Measurements from ENCODE around the gene SPOCK1.

The SPOCK1 gene

DNA sequence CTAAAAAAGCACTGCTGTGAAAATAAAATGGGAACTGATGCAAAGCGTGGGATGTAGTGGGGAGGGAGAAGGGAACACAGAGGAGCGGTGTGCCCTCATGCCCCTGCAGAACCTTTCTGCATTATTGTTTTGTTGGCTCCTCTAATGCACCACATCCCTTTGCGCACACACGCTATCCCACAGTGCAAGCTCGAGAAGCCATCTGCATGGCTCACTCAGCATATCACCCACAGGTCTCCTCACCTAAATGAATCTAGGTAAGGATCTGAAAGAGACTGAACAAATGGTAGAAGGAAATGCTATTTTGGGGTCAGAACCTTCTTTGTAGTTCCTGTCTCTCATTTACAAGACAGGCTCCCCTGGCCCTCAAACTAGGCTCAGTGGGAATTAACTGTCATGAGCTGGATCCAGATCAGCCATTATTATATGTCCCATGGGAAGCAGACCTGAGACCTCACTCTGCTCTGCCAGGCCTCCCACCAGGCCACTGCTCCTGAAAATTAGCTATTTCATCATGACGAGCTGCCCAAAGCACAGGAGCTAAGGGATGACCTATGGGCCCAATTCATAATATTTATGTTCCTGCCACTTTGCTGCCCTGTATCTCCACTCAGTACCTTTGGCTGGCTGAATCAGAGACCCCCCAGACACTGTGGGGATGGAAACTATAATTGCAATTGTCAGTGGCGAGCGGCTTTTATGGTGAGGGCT, 169.4 kb downstream of the SPOCK1 start:
- no peak for DNase-seq (ENCODE audit: low spot score)

DNA sequence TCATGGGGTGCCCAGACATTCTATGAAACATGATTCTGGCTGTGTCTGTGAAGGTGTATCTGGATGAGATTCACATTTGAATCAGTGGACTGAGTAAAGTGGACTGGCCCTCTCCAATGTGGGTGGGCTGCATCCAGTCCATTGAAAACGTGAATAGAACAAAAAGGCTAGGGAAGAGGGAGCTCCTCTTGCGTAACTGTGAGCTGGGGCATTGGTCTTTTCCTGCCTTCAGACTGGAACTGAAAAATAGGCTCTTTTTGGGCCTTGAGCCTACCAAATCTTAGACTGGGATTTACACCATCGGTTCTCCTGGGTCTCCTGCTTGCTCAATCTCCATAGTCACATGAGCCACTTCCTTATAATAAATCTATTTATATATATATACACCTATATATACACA, 170.1 kb downstream of the SPOCK1 start:
- no peak for DNase-seq (ENCODE audit: low spot score)

GRCh38 chr5:137328463-137328862, 170.7 kb downstream of the SPOCK1 start:
- DNase-seq (ENCODE audit: low spot score): peak; percentile 71

DNA sequence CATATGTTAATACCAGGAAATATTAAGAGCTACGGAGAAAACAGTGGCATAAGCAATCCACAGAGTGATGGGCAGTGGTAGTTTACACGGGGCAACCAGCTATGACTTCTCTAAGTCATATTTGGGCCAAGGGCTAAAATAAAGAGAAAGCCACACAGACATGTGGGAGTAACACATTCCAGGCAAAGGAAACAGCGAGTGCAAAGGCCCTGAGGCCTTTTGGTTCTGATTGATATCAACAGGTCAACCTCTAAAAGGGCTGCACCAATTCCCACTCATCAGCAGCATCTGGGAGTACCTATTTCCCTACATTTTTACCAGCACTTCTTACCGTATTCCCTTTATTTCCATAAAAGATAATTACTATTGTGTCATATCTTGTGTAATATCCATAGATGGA, 173.4 kb downstream of the SPOCK1 start:
- no peak for DNase-seq (ENCODE audit: low spot score)

- DNase-seq (ENCODE audit: low spot score): peak; percentile 78
These were observed 178.8 kb downstream of the SPOCK1 start for GRCh38 chr5:137320056-137321045.

DNA sequence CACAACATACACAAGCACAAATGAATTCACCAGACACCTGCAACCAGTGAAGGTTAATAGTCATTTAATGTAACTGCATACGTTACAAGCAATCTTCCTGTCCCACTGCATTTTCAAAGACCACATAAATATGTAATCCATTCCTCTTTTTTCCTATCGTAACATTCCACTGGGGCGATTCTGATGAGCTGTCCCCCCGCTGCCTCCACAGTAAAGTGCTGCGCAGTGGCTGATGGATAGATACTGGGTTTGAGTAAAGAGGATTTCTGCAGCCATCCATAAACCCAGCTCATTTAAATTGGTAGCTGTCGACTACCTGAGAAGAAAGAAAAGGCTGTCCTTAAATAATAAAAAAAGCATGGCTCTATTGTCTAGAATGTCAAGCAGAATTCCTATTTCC, 181.1 kb downstream of the SPOCK1 start:
- DNase-seq (ENCODE audit: low spot score): no peak

DNA sequence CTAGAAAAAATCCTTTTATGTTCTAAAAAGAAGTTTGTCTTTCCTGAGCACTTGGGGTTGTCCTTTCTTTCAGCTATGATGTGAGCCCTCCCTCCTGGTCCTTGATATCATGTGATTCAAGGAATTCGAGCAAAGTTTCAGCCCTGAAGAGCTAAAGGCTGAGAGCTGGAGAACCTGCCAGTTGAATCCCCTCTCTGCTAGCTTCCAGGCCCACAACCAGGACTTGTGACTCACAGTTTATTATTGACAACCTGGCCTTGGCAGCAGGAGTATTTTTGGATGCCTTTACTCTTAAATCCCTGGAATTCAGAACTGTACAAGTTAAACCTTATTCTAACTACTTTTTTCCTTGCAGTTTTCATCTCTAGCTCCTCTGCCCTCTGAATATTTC, 182.8 kb downstream of the SPOCK1 start:
- no peak for DNase-seq (ENCODE audit: low spot score)

DNA sequence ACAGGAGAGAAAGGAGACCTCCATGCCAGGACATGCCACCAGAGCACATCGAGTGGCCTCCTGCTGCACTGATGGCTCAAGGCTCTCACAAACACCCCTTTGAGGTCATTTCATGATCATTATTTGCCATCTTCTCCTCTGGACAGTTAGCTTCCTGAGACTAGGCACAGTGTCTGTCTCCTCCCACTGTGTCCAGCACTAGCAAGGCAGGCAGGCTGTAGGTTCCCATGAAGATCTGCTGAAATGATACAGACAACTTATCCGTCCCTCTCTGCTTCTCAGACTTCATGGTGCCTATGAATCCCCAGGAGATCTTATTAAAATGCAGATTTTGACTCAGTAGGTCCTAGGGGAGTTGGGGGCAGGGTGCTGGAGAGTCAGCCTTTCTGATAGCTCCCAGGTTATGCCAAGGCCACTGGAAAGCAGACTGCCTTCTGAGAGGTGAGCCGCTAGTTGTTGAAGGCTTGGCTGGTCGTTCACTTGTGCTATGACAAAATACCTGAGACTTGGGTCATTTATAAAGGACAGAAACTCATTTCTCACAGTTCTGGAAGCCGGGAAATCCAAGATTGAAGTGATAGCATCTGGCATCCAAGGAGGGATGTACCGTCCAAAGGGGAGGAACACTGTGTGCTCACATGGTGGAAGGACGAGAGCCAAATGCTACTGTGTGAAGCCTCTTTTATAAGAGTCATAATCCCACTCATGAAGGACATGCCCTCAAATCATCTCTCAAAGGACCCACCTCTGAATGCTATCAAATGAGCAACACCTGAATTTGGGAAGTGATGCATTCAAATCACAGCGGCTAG, 183.4 kb downstream of the SPOCK1 start:
- no peak for DNase-seq (ENCODE audit: low spot score)

DNA sequence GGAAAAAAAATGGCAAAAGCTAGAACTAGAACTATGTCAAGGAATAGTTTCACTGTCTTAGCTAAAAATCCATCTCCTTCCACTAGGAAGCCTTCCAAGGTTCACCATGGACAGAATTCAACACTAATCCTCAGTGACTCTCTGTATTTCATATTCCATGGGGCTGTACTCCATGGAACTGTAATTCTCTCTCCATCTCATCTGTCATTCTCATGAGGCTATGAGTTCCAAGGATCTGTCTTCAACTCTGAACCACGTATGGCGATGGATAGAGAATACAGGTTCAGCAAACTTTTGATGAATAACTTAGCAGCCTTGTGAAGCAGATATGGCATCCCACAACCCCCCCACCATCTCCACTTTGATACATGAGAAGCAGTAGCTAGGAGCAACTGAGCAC, 184.0 kb downstream of the SPOCK1 start:
- no peak for DNase-seq (ENCODE audit: low spot score)

- peak; percentile 92 for DNase-seq (ENCODE audit: low spot score)
These were observed 185.5 kb downstream of the SPOCK1 start for GRCh38 chr5:137313526-137314175.

DNA sequence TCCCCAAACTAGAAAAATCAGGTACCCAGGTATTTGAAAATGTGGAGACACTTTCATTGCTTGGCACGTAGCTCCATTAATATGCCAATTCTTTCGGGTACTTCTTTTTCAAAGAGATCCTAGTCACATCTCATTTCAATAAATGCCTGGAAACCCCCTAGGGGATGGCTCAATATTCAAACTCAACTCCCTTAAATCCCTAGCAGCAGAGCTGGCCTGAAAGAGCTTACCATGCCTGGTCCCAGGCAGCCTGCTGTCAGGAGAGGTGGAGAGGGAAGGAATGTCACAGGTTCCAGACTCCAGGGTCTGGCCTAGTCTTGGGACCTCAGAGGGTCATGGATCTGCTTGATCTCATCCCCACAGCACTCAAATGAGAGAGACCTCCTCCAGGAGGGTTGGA, 187.1 kb downstream of the SPOCK1 start:
- DNase-seq (ENCODE audit: low spot score): no peak

- no peak for DNase-seq (ENCODE audit: low spot score)
These were observed 188.9 kb downstream of the SPOCK1 start for GRCh38 chr5:137310051-137310730.

DNA sequence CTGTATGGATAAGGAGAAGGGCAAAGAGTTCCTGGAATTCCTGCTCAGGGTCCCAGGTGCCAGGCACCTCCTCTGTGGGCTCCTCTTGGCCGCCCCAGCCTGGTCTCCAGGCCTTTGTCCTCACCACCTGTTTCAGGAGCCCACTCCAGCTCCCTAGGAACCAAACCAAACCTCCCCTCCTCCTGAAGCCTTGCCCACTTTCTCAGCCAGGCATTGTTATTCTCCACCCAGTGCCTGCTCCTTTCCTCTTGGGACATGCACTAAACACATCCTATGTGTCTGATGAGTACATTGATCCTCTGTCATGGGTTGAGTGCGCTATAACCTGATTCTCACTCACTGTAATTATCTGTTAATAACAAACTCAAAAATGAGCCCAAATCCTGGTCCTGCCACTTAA, 189.8 kb downstream of the SPOCK1 start:
- no peak for DNase-seq (ENCODE audit: low spot score)

GRCh38 chr5:137308311-137308710, 190.8 kb downstream of the SPOCK1 start:
- DNase-seq (ENCODE audit: low spot score): no peak

DNA sequence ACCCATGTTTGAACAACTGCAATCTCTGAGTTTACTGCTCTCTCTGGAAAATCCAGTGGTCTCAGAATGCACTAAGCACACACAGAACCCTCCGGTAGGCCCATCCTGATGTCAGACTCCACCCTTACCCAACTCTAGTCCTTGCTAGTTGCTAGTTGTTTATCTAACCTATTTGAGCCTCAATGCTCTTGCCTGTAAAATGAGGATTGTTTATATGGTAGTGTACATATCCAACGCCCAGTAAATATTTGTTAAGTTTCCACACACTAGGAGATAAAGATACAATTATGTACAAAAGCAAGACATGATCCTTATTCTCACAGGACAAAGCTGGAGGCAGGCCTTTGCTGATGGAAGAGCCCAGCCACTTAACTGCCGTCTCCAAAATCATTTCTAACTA, 192.2 kb downstream of the SPOCK1 start:
- DNase-seq (ENCODE audit: low spot score): no peak

GRCh38 chr5:137305971-137306602, 193.0 kb downstream of the SPOCK1 start:
- DNase-seq (ENCODE audit: low spot score): peak; percentile 69

DNA sequence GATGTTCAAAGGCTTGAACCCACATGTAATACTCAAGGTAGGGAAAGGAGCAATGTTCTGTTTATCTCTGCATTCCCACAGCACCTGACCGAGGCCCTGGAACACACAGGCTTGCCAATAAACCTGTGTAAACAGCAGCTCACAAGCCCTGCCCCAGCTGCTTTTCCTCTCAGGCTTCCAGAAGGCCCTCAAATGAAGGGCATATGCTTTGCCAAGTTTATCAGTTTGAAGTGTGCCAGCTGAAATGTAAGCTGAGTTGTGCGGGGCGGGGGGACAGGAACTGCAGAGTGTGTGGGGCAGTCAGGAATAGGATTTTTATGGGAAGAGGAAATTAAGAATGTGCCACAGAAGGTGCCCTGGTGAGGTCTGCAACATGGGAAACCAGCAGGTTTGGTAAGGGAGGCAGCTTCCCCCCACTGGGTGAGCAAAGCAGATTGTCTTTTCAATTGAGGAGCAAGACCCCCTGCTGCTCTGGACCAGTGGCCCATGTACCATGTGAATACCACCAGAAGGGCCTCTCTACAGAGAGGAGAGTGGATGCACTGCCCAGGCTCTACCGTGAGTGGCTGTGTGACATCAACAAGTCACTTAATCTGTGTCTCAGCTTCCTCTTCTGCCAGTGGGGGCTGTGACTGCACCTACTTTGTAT, 194.8 kb downstream of the SPOCK1 start:
- peak; percentile 98 for DNase-seq (ENCODE audit: low spot score)

DNA sequence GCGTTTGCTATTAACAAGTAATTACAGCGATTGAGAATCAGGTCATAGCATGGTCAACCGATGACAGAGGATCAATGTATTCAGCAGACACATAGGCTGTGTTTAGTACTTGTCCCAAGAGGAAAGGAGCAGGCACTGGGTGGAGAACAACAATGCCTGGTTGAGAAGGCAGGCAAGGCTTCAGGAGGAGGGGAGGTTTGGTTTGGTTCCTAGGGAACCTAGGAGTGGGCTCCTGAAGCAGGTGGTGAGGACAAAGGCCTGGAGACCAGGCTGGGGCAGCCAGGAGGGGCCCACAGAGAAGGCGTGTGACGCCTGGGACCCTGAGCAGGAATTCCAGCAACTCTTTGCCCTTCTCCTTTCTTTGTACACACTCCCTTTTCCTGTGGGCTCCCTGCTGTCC, 195.6 kb downstream of the SPOCK1 start:
- DNase-seq (ENCODE audit: low spot score): no peak

GRCh38 chr5:137300411-137301240, 198.5 kb downstream of the SPOCK1 start:
- no peak for DNase-seq (ENCODE audit: low spot score)
